Measurements from ENCODE around the gene HSPA13. TPM values are rescaled to one million over a fixed set of nuclear protein-coding genes. Genes with fewer than 3 reads are reported as not detected.

Gene HSPA13
- total RNA-seq, 1 experiment from 2014 or later: 91.9 TPM

Other genes with a start within 250 kb of the HSPA13 start
- gene LIPI, start 172.2 kb downstream of the HSPA13 start, total RNA-seq (2014; rRNA removed; shearing (Covaris generic)): not detected in 2 replicates
- gene RBM11, start 167.0 kb downstream of the HSPA13 start, total RNA-seq (2014; rRNA removed; shearing (Covaris generic)): 2.8 and 7.1 TPM in 2 replicates
- gene SAMSN1, start 163.2 kb upstream of the HSPA13 start, total RNA-seq (2014; rRNA removed; shearing (Covaris generic)): 0.08 and 0.58 TPM in 2 replicates